ENCODE results near the gene NUP43.

- TF ChIP-seq EP300 (conservative IDR thresholded peaks at IDR 0.05; ENCODE audit: poor library complexity, severe bottlenecking) = no peak
- TF ChIP-seq CTCF (IDR thresholded peaks at IDR 0.05; ENCODE audit: poor library complexity, severe bottlenecking) = no peak
- no peak for TF ChIP-seq EZH2 (IDR thresholded peaks at IDR 0.05; ENCODE audit: borderline replicate concordance, insufficient read depth, low read length, poor library complexity, severe bottlenecking)
- no peak for TF ChIP-seq POLR2AphosphoS5 (IDR thresholded peaks at IDR 0.05)
- TF ChIP-seq REST (IDR thresholded peaks at IDR 0.05; ENCODE audit: borderline replicate concordance) = no peak
- TF ChIP-seq TAF1 (IDR thresholded peaks at IDR 0.05; ENCODE audit: low read depth) = no peak
- no peak for TF ChIP-seq MXI1 (conservative IDR thresholded peaks at IDR 0.05; ENCODE audit: poor library complexity, severe bottlenecking)
- no peak for TF ChIP-seq SMC3 (conservative IDR thresholded peaks at IDR 0.05; ENCODE audit: poor library complexity)
These were observed 8.2 kb upstream of the NUP43 start for GRCh38 chr6:149754548-149754947.
